HuH-7 (cell line): ENCODE data around the gene CIBAR2.

ENCODE experiments used
- DNase-seq: peaks from one replicate; pipeline ENCODE4 v3.0.0; 2011; ENCODE audit warnings: low spot score

Gene CIBAR2

DNA sequence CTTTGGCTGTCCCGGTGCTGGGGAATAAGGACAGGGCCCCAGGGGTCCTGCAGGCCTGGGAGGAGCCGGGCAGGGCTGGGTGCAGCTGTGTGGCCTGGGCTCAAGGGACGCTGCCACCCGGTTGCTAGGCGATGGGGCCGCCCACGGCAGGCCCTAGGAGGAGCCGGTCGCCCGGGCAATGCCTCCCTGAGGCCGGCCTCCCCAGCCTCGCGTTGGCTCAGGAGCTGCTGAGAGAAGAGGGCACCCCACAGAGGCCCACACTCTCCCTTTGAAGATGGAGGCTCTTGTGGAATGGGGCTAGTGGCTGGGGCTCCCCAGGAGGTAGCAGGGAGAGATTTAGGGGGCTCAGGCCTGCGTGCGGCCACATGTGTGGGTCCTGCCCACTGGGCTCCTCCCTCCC lies at the start of gene CIBAR2:
Gene CIBAR2, minus strand, starts transcription at position 109 of the 400 bp plus-strand sequence. CDS start 120 bp downstream, outside the sequence.
- no peak for DNase-seq

GRCh38 chr16:85159179-85159980 lies 47.1 kb upstream of the CIBAR2 start:
- no peak for DNase-seq

GRCh38 chr16:85158743-85159178 lies 46.5 kb upstream of the CIBAR2 start:
- DNase-seq, result no peak

- peak; percentile 89 for DNase-seq
Measured at GRCh38 chr16:85157813-85158742, 45.8 kb upstream of the CIBAR2 start.

DNA sequence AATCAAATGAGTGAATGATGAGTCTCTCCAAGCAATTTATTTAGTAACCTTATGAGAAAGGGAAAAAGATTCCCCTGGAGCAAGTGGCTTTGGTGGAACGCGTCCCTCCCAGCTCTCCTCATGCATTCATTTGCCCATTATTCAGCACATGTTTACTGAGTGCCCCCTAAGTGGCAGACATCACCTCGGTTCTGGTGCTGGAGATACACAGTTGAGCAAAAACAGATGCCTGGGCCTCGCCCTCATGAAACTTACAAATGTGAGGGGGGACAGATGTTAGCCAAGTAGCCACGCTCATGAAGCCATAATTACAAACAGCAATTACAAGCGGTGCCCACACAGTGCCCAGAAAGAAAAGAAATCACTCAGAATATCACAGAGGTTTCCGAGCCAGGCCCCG lies 45.1 kb upstream of the CIBAR2 start:
- no peak for DNase-seq

DNA sequence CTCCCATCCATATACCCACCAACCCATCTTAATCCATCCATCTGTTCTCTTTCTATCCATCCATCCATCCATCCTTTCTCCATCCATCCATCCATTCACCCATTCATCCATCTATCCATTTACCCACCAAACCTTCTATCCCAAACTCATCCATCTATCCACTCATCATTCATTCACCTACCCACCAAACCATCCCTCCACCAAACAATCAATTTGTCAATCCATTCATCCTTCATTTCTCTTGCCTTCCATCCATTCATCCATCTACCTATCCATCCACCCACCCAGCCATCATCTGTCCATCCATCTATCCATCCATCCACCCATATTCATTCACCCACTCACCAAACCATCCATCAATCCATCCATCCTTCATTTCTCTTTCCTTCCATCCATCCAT lies 44.6 kb upstream of the CIBAR2 start:
- no peak for DNase-seq

GRCh38 chr16:85156440-85156839 lies 44.2 kb upstream of the CIBAR2 start:
- no peak for DNase-seq

- no peak for DNase-seq
Measured at GRCh38 chr16:85153656-85154091, 41.4 kb upstream of the CIBAR2 start.

DNA sequence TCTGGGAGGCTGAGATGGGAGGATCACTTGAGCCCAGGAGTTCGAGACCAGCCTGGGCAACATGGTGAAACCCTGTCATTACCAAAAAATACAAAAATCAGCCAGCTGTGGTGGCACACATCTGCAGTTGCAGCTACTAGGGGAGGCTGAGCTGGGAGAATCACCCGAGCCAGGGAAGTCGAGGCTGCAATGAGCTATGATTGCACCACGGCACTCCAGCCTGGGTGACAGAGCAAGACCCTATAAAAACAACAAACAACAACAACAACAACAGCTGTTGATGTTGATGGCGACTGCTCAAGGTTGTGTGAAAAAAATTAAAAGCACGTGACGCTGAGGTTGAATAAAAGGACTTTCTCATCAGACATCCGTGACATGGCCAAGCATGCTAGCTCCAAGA lies 40.8 kb upstream of the CIBAR2 start:
- DNase-seq, result no peak

DNA sequence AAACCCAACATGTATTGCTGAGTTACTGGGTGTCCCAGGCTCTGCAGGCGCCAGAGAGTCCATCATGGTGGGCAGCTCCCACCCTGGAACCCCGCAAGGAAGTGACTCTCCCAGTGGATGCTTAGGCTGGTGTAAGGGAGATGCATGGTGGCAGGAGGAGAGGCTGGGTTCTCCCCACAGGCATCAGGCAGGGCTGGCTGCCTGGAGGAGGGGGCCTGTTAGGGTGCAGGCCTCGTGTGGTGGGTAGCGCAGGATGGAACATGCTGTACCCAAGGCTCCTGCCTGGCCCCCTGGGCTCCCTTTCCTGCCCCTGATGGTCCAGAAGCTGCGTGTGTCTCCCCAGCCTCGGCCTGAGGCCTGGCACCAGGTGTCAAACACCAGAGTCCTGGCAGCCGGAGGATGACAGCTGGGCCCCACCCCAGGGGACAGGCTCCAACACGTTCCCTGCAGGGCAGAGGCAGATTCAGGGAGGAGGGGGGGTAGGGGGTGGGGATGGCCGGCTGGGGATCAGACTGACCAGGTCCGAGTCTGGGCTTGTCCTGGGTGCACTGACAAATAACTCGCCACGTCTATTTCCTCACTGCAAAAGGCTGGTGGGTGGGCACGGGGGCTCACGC lies 40.2 kb upstream of the CIBAR2 start:
- DNase-seq, result no peak

GRCh38 chr16:85151603-85152413 lies 39.5 kb upstream of the CIBAR2 start:
- DNase-seq, result no peak

DNA sequence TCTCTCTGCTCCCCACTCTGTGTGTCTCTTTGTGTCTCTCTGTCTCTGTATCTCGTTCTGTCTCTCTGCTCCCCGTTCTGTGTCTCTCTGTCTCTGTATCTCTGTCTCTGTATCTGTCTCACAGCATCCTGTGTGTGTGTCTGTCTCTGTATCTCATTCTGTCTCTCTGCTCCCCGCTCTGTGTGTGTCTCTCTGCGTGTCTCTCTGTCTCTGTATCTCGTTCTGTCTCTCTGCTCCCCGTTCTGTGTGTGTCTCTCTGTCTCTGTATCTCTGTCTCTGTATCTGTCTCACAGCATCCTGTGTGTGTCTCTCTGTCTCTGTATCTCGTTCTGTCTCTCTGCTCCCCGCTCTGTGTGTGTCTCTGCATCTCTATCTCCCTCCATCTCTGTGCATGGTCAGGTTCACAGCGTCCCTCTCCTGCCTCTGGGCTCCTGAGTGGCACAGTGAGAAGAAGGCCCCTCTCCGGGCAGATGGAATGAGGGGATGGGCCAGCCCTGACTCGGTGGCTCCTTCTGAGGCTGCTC lies 38.9 kb upstream of the CIBAR2 start:
- no peak for DNase-seq

DNA sequence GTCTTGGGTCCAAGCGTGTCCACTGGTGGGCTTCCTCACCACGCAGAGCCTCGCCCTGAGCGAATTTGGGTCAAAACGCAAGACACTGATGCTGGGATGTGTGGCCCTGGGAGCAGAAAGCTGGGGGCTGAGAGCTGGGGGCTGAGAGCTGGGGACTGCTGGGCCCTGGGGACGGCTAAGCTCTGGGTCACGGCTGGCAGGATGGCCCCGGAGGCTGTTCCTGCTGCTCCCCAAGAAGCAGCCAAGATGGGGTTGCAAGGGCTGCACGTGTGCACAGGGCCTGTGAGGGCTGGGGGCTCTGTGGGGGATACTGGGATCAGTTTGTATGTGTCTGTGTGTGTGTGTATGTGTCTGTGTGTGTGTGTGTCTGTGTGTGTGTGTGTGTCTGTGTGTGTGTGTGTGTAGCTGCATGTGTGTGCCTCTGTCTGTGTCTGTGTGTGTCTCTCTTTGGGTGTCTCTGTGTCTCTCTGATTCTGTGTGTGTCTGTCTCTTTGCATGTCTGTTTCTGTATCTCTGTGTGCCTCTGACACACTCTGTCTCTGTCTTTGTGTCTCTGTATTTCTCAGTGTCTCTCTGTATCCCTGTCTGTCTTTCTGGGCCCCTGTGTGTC lies 38.2 kb upstream of the CIBAR2 start:
- DNase-seq, result no peak

GRCh38 chr16:85149776-85150175 lies 37.5 kb upstream of the CIBAR2 start:
- DNase-seq, result no peak

GRCh38 chr16:85148931-85149330 lies 36.7 kb upstream of the CIBAR2 start:
- DNase-seq, result no peak

- no peak for DNase-seq
Measured at GRCh38 chr16:85146922-85147651, 34.8 kb upstream of the CIBAR2 start.

GRCh38 chr16:85146532-85146797 lies 34.2 kb upstream of the CIBAR2 start:
- no peak for DNase-seq

GRCh38 chr16:85145734-85146531 lies 33.7 kb upstream of the CIBAR2 start:
- DNase-seq, result no peak

DNA sequence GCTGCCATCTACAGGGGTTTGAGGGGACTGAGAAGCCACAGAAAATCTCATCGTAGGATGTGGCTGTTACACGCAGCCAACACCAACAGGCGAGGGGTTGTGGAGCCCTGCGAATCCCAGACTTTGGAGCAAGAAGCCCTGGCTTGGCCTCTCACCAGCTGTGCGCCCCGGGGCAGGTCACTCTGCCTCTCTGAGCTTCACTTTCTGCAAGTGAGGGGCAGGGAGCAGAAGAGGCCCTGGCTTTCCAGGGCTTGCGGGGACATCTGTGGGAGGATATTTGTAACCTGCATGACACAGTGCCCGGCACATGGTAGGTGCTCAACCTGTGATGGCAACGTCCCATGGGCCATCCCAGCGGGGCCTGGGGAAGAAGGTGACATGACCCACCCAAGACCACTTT lies 32.9 kb upstream of the CIBAR2 start:
- no peak for DNase-seq
